HepG2 (cell line): ENCODE measurements around the gene CAMK2N2. TPM values are rescaled to one million over a fixed set of nuclear protein-coding genes. Genes with fewer than 3 reads are reported as not detected.
A peak's percentile ranks its signal among the peaks of the same experiment; 100 is the strongest.

Experiments used
- CCAR2 ChIP-seq: fragments of 200-400 bp; formaldehyde crosslinking; optimal IDR thresholded peaks from 2 replicates; pipeline ENCODE3; 2018; ENCODE audit warnings: low read depth, mild to moderate bottlenecking, low read length, moderate library complexity
- CHCHD3 ChIP-seq: sonication (generic); formaldehyde crosslinking; IDR thresholded peaks from 2 replicates; pipeline ENCODE4 v1.8.0; 2022; ENCODE audit warnings: mild to moderate bottlenecking, missing genetic modification reagents, moderate library complexity
- CTCF ChIP-seq: sonication (generic); formaldehyde crosslinking; IDR thresholded peaks from 2 replicates; pipeline ENCODE4 v1.5.0; 2020; ENCODE audit warnings: mild to moderate bottlenecking, missing genetic modification reagents, moderate library complexity
- ELF3 ChIP-seq: IDR thresholded peaks from 2 replicates; pipeline ENCODE4 v1.6.1; 2016; ENCODE audit warnings: missing genetic modification reagents, missing compliant biosample characterization
- GPBP1L1 ChIP-seq: sonication (generic); formaldehyde crosslinking; IDR thresholded peaks from 2 replicates; pipeline ENCODE4 v1.5.0; 2020; ENCODE audit warnings: mild to moderate bottlenecking, missing genetic modification reagents
- HDAC1 ChIP-seq: sonication (generic); formaldehyde crosslinking; IDR thresholded peaks from 2 replicates; pipeline ENCODE4 v1.5.1; 2020; ENCODE audit warnings: mild to moderate bottlenecking, missing genetic modification reagents
- HMG20A ChIP-seq: IDR thresholded peaks from 2 replicates; pipeline ENCODE4 v1.6.1; 2016; ENCODE audit warnings: borderline replicate concordance
- MED1 ChIP-seq: sonication (generic); formaldehyde crosslinking; IDR thresholded peaks from 2 replicates; pipeline ENCODE4 v1.4.0; 2020; ENCODE audit warnings: missing genetic modification reagents
- MTERF4 ChIP-seq: sonication (generic); formaldehyde crosslinking; IDR thresholded peaks from 2 replicates; pipeline ENCODE4 v1.8.0; 2023; ENCODE audit warnings: mild to moderate bottlenecking, missing genetic modification reagents
- NR0B2 ChIP-seq: sonication (generic); formaldehyde crosslinking; IDR thresholded peaks from 2 replicates; pipeline ENCODE4 v1.4.0; 2020; ENCODE audit warnings: mild to moderate bottlenecking, missing genetic modification reagents
- NR2F2 ChIP-seq: IDR thresholded peaks from 2 replicates; pipeline ENCODE4 v1.6.1; 2012; ENCODE audit warnings: low read depth, inconsistent platforms, borderline replicate concordance
- NRL ChIP-seq: sonication (generic); formaldehyde crosslinking; IDR thresholded peaks from 2 replicates; pipeline ENCODE4 v1.5.0; 2020; ENCODE audit warnings: missing genetic modification reagents, mild to moderate bottlenecking, moderate library complexity, borderline replicate concordance
- TERF1 ChIP-seq: sonication (generic); formaldehyde crosslinking; IDR thresholded peaks from 2 replicates; pipeline ENCODE4 v1.8.0; 2022; ENCODE audit warnings: mild to moderate bottlenecking, missing genetic modification reagents, moderate library complexity
- ZBTB8A ChIP-seq: sonication (generic); formaldehyde crosslinking; IDR thresholded peaks from 2 replicates; pipeline ENCODE4 v1.4.0; 2020; ENCODE audit warnings: mild to moderate bottlenecking, low read depth, missing genetic modification reagents, borderline replicate concordance
- ZMYM4 ChIP-seq: sonication (generic); formaldehyde crosslinking; IDR thresholded peaks from 2 replicates; pipeline ENCODE4 v1.8.1; 2023; ENCODE audit warnings: mild to moderate bottlenecking, missing genetic modification reagents
- ZNF569 ChIP-seq: sonication (generic); formaldehyde crosslinking; IDR thresholded peaks from 2 replicates; pipeline ENCODE4 v1.5.0; 2020; ENCODE audit warnings: mild to moderate bottlenecking, missing genetic modification reagents, moderate library complexity, borderline replicate concordance
- ZNF580 ChIP-seq: IDR thresholded peaks from 2 replicates; pipeline ENCODE4 v1.6.1; 2016; ENCODE audit warnings: low read depth, borderline replicate concordance
- ZNF75D ChIP-seq: sonication (generic); formaldehyde crosslinking; IDR thresholded peaks from 2 replicates; pipeline ENCODE4 v1.8.1; 2023; ENCODE audit warnings: missing genetic modification reagents, mild to moderate bottlenecking, borderline replicate concordance
- ZNF773 ChIP-seq: sonication (generic); formaldehyde crosslinking; IDR thresholded peaks from 2 replicates; pipeline ENCODE4 v1.4.0; 2020; ENCODE audit warnings: missing genetic modification reagents, borderline replicate concordance
- polyA plus RNA-seq, 8 experiments: library from polyadenylated mRNA; depleted of rRNA in 3 of 8; stranded (reverse) in 7 of 8; unstranded in 1 of 8; fragments of >200 nt; fragmentation: Illumina TruSeq in 4 of 8; extraction: Trizol in 4 of 8; gene quantifications; 2 replicates each; pipeline versions ENCODE4 v1.2.1 to v1.2.3, GENCODE V29; 2011 to 2016; ENCODE audit warnings: low read depth in 4 of 8, missing spikeins in 1 of 8, mixed read lengths in 1 of 8; ENCODE audit not compliant: insufficient read depth in 1 of 8
- total RNA-seq, 5 experiments: library from RNA; depleted of rRNA; stranded (reverse); fragments of >200 nt; fragmentation: Illumina TruSeq; extraction: Trizol; gene quantifications; 2 replicates each; pipeline ENCODE4 v1.2.3, GENCODE V29; 2016; ENCODE audit warnings: low read depth in 1 of 5

CAMK2N2 gene
- total and polyA plus RNA-seq, 2 of the 13 experiments (the other 11 are each of a cell fraction or from before 2014, with no cell fraction given): 0.12 to 0.27 TPM

GRCh38 chr3:184249412-184250166 is 11.8 kb downstream of the CAMK2N2 start, which contains the start of gene EEF1AKMT4 (continued):
- peak; percentile 87; the same call in 1 of the 2 replicates for TF ChIP-seq NR0B2
- no peak for TF ChIP-seq GPBP1L1
- peak; percentile 47; the same call in 1 of the 2 replicates for TF ChIP-seq ZNF569
- no peak for TF ChIP-seq TERF1 (CRISPR knock-in tag)
- peak; percentile 89; the same call in 1 of the 2 replicates for TF ChIP-seq NRL
- no peak for TF ChIP-seq NR2F2
- peak; percentile 30; the same call in 1 of the 2 replicates for TF ChIP-seq ELF3 (CRISPR knock-in tag)
- no peak for TF ChIP-seq ZNF773
- peak; percentile 56; the same call in 1 of the 2 replicates for TF ChIP-seq ZNF580 (CRISPR knock-in tag)
- TF ChIP-seq CHCHD3 (CRISPR knock-in tag): no peak
- TF ChIP-seq MTERF4: no peak
- no peak; the same call in 1 of the 2 replicates for TF ChIP-seq HMG20A (CRISPR knock-in tag)
- TF ChIP-seq ZBTB8A: no peak
- peak; percentile 60 for TF ChIP-seq ZMYM4 (CRISPR knock-in tag)
- TF ChIP-seq HDAC1: peak; percentile 85
- no peak for TF ChIP-seq CCAR2
- TF ChIP-seq CTCF (CRISPR knock-in tag): peak; percentile 75
- peak; percentile 62 for TF ChIP-seq MED1 (CRISPR knock-in tag)
- no peak for TF ChIP-seq ZNF75D
